ENCODE measurements around the gene CASTOR2.

- TF ChIP-seq, protein P1, sequence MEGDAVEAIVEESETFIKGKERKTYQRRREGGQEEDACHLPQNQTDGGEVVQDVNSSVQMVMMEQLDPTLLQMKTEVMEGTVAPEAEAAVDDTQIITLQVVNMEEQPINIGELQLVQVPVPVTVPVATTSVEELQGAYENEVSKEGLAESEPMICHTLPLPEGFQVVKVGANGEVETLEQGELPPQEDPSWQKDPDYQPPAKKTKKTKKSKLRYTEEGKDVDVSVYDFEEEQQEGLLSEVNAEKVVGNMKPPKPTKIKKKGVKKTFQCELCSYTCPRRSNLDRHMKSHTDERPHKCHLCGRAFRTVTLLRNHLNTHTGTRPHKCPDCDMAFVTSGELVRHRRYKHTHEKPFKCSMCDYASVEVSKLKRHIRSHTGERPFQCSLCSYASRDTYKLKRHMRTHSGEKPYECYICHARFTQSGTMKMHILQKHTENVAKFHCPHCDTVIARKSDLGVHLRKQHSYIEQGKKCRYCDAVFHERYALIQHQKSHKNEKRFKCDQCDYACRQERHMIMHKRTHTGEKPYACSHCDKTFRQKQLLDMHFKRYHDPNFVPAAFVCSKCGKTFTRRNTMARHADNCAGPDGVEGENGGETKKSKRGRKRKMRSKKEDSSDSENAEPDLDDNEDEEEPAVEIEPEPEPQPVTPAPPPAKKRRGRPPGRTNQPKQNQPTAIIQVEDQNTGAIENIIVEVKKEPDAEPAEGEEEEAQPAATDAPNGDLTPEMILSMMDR (conservative IDR thresholded peaks at IDR 0.05 in 1 of 2, IDR thresholded peaks at IDR 0.05 in 1 of 2; ENCODE audit: extremely low read depth in 1 of 2, insufficient read depth in 1 of 2, low read depth in 1 of 2, low read length in 2 of 2), result no peak
- TF ChIP-seq EZH2 (IDR thresholded peaks at IDR 0.05; ENCODE audit: borderline replicate concordance, low read length), result no peak
Observed at GRCh38 chr7:74993121-74993520, 28.6 kb downstream of the CASTOR2 start.
